Measurements from ENCODE around the gene IFITM2.
"Not testable (repeated sequence)": the region's sequence is repeated elsewhere in the genome, so short reads cannot be mapped to it uniquely, and the experiment has no call there.

Gene IFITM2

DNA sequence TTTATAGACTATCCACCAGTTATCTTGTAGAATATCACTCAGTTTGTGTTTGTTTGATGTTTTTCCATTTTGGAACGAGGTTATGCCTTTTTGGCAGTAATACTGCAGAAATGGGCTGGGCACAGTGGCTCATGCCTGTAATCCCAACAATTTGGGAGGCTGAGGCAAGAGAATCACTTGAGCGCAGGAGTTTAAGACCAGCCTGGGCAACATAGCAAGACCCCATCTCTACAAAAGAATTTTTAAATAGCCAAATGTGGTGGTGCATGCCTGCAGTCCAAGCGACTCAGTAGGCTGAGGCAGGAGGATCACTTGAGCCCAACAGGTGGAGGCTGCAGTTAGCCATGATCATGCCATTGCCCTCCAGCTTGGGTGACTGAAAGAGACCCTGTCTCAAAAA lies 38.9 kb downstream of the IFITM2 start:
- no peak overlapping the region for H3K4me3 ChIP-seq (ENCODE audit: low read depth, low read length)
- POLR2A ChIA-PET: no interaction called here
- no peak for TF ChIP-seq ZNF777 (tag by site-specific recombination; IDR thresholded peaks at IDR 0.05; ENCODE audit: borderline replicate concordance)
- TF ChIP-seq ZNF121 (tag by site-specific recombination; IDR thresholded peaks at IDR 0.05): 0 out of 2 replicates have a peak, but pooled peaks have one; percentile 38
- no peak for TF ChIP-seq ZNF529 (tag by site-specific recombination; IDR thresholded peaks at IDR 0.05; ENCODE audit: insufficient replicate concordance)
- no peaks in the 10 kb centered on the region for H3K36me3 ChIP-seq (ENCODE audit: control insufficient read depth in 2 of 2, insufficient read depth in 1 of 2, low read length in 2 of 2)
- H3K4me1 ChIP-seq (ENCODE audit: control insufficient read depth, insufficient read depth, low read length): no peaks in the 10 kb centered on the region
- H3K9me3 ChIP-seq (ENCODE audit: control insufficient read depth, insufficient read depth, low read depth, low read length): no peaks in the 10 kb centered on the region
- no peak overlapping the region for H3K27ac ChIP-seq (ENCODE audit: extremely low read depth, low read depth, low read length)
- CTCF ChIA-PET: interaction anchor here (0.6 kb wide), 1 partner anchor 21 kb away, joined by 3 read pairs; no protein-coding TSS in a partner anchor

GRCh38 chr11:349270-349954 lies 41.8 kb downstream of the IFITM2 start:
- CTCF ChIA-PET: interaction anchor here (0.7 to 1.3 kb wide), 4 partner anchors 11 to 99 kb away, joined by 3 to 7 read pairs (median 5); no protein-coding TSS in a partner anchor
- H3K4me3 ChIP-seq (ENCODE audit: low read depth, low read length); H3K4me1 ChIP-seq (ENCODE audit: control insufficient read depth, insufficient read depth, low read length); H3K27ac ChIP-seq (ENCODE audit: extremely low read depth, low read depth, low read length); H3K36me3 ChIP-seq (ENCODE audit: control insufficient read depth in 2 of 2, insufficient read depth in 1 of 2, low read length in 2 of 2); H3K9me3 ChIP-seq (ENCODE audit: control insufficient read depth, insufficient read depth, low read depth, low read length): not testable (repeated sequence)
- POLR2A ChIA-PET: interaction anchor here (0.9 kb wide), 1 partner anchor 56 kb away, joined by 3 read pairs; no protein-coding TSS in a partner anchor

DNA sequence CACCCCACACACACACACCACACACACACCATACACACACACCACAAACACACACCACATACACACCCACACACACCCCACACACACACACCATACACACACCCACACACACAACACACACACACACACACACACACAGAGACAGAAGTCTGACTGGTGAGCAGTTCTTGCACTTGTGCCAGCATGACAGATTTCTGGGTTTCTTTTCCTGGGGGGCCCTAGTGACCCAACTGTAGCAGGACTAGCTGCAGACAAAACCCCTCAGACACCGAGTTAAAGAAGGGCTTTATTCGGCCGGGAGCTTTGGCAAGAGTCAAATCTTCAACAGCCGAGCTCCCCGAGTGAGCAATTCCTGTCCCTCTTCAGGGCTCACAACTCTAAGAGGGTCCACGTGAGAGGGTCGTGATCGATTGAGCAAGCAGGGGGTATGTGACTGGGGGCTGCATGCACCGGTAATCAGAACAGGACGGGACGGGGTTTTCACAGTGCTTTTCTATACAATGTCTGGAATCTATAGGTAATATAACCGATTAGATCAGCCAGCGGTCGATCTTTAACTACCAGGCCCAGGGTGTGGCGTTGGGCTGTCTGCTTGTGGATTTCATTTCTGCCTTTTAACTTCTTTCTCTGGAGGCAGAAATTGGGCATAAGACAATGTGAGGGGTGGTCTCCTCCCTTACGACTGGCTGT lies 42.6 kb downstream of the IFITM2 start:
- H3K36me3 ChIP-seq (ENCODE audit: control insufficient read depth in 2 of 2, insufficient read depth in 1 of 2, low read length in 2 of 2); H3K9me3 ChIP-seq (ENCODE audit: control insufficient read depth, insufficient read depth, low read depth, low read length); H3K4me1 ChIP-seq (ENCODE audit: control insufficient read depth, insufficient read depth, low read length); H3K27ac ChIP-seq (ENCODE audit: extremely low read depth, low read depth, low read length); CTCF ChIA-PET; POLR2A ChIA-PET; H3K4me3 ChIP-seq (ENCODE audit: low read depth, low read length): not testable (repeated sequence)
- 0 out of 2 replicates have a peak, but pooled peaks have one; percentile 14 for TF ChIP-seq ZFHX2 (tag by site-specific recombination; conservative IDR thresholded peaks at IDR 0.05)

DNA sequence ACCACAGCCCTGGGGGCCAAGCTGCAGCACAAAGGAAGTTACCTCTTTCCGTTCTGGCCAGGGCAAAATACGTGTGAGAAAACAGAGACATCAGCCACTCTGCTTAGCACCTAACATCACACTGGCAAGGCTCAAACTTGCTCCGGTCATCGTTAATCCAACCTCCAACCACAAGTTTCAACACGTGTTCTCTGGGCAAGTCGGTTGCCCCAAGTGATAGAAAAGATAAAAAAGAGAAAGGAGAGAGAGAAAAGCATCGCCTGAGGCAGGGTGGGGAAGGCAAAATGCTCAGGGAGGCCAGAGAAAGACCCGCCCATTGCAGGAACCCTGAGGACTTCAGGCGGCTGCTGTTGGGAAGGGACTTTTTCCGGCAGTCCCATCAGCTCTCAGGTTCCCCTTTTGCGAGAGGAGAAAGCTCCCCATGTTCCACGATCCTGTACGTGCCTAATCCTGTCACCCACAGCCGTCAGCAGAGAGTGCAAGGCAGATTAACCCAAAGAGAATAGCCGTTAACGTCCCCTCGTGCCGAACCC lies 43.2 kb downstream of the IFITM2 start:
- Histone ChIP-seq H3K36me3 (ENCODE audit: control insufficient read depth in 2 of 2, insufficient read depth in 1 of 2, low read length in 2 of 2) (no peaks in the 10 kb centered on the region), H3K27ac (ENCODE audit: extremely low read depth, low read depth, low read length) (no peak overlapping the region)
- CTCF ChIA-PET: no interaction called here

More for the DNA sequence above, 43.2 kb downstream of the IFITM2 start:
- TF ChIP-seq, protein P1, sequence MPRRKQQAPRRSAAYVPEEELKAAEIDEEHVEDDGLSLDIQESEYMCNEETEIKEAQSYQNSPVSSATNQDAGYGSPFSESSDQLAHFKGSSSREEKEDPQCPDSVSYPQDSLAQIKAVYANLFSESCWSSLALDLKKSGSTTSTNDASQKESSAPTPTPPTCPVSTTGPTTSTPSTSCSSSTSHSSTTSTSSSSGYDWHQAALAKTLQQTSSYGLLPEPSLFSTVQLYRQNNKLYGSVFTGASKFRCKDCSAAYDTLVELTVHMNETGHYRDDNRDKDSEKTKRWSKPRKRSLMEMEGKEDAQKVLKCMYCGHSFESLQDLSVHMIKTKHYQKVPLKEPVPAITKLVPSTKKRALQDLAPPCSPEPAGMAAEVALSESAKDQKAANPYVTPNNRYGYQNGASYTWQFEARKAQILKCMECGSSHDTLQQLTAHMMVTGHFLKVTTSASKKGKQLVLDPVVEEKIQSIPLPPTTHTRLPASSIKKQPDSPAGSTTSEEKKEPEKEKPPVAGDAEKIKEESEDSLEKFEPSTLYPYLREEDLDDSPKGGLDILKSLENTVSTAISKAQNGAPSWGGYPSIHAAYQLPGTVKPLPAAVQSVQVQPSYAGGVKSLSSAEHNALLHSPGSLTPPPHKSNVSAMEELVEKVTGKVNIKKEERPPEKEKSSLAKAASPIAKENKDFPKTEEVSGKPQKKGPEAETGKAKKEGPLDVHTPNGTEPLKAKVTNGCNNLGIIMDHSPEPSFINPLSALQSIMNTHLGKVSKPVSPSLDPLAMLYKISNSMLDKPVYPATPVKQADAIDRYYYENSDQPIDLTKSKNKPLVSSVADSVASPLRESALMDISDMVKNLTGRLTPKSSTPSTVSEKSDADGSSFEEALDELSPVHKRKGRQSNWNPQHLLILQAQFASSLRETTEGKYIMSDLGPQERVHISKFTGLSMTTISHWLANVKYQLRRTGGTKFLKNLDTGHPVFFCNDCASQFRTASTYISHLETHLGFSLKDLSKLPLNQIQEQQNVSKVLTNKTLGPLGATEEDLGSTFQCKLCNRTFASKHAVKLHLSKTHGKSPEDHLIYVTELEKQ (tag by site-specific recombination; IDR thresholded peaks at IDR 0.05; ENCODE audit: borderline replicate concordance): no peak
- no peak for TF ChIP-seq GFI1B (tag by site-specific recombination; IDR thresholded peaks at IDR 0.05)
- TF ChIP-seq ZNF354C (tag by site-specific recombination; IDR thresholded peaks at IDR 0.05; ENCODE audit: borderline replicate concordance, low read depth): no peak
- TF ChIP-seq ZNF18 (tag by site-specific recombination; IDR thresholded peaks at IDR 0.05): no peak
- no peak for TF ChIP-seq SALL2 (tag by site-specific recombination; IDR thresholded peaks at IDR 0.05; ENCODE audit: borderline replicate concordance)
- TF ChIP-seq ZNF202 (tag by site-specific recombination; IDR thresholded peaks at IDR 0.05; ENCODE audit: borderline replicate concordance): no peak
- no peak for TF ChIP-seq ZNF449 (tag by site-specific recombination; IDR thresholded peaks at IDR 0.05)
- no peak for TF ChIP-seq ZNF776 (tag by site-specific recombination; IDR thresholded peaks at IDR 0.05; ENCODE audit: borderline replicate concordance)
- TF ChIP-seq ZNF571 (tag by site-specific recombination; IDR thresholded peaks at IDR 0.05): no peak
- TF ChIP-seq BCL11A (tag by site-specific recombination; IDR thresholded peaks at IDR 0.05; ENCODE audit: low read depth): no peak
- no peaks in the 10 kb centered on the region for H3K9me3 ChIP-seq (ENCODE audit: control insufficient read depth, insufficient read depth, low read depth, low read length)
- POLR2A ChIA-PET: no interaction called here
- H3K4me1 ChIP-seq (ENCODE audit: control insufficient read depth, insufficient read depth, low read length): no peaks in the 10 kb centered on the region
- H3K4me3 ChIP-seq (ENCODE audit: low read depth, low read length): no peak overlapping the region
